DMS 273 treated with DMSO at 0.1 percent for 48 hours (cell line): ENCODE results near the gene CHTOP.
"Not testable (repeated sequence)": the region's sequence is repeated elsewhere in the genome, so short reads cannot be mapped to it uniquely, and the experiment has no call there.

ENCODE experiments used
- DNase-seq: peaks from one replicate; lab custom pipeline; 2025; lab: John Stamatoyannopoulos, UW

CHTOP gene

DNA sequence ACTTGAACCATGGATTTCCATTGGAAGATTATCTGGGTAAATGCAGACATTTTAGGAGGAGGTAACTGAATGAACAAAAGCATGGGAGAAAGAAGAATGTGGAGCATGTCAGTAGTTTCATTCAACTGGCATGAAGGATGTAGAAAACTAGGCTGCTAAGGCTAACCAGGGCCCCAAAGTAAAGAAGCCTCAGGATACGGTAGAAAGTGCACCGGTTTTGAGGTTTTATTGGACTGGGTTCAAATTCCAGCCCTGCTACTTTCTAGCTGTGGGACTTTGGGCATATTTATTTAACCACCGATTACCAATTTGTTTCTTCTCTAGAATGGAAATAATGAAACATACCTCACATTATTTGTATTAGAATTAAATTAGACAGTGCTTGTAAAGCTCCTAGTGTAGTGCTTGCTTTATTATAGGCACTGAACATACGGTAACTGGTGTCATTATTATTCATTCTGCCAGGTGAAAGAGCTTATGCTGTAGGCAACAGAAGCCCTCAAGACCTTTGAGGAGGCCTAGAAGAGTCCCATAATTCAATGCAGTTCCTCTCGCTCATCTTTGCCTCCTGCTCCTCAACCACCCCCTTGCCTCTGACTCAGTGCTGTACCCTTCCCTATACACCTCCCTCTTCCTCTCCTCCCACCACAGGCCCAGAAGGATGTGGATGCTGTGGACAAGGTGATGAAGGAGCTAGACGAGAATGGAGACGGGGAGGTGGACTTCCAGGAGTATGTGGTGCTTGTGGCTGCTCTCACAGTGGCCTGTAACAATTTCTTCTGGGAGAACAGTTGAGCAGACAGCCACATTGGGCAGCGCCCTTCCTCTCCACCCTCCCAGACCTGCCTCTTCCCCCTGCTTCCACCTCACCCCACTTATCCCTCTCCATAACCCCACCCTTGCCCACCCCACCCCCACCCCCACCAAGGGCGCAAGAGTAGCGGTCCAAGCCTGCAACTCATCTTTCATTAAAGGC is 2.5 kb upstream of the CHTOP start:
- DNase-seq, result no peak

DNA sequence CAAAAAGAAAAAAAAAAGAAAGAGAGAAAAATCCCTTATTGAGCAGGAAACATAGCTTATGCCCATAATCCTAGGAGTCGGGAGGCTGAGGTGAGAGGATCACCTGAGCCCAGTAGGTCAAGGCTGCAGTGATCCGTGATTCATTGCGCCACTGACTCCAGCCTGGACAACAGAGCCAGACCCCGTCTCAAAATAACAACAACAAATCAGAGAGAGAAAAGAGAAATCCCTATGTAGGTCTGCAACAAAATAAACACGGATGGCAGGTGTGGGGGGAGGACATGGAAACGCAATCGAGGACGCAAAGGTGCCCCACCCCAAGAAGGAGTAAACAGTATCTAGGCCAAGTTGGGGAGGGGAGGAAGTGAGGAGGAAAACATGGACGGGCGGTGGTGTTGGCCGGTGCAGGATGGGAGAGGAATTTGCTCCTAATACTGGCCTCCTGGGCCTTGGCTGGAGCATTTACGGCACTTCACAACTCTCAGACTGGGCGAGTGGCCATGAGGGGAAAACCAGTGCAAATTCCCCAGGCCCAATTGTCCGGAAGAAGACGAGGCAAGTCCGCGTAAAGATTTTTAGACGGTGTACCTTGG is 609 bp upstream of the CHTOP start:
- no peak for DNase-seq

DNA sequence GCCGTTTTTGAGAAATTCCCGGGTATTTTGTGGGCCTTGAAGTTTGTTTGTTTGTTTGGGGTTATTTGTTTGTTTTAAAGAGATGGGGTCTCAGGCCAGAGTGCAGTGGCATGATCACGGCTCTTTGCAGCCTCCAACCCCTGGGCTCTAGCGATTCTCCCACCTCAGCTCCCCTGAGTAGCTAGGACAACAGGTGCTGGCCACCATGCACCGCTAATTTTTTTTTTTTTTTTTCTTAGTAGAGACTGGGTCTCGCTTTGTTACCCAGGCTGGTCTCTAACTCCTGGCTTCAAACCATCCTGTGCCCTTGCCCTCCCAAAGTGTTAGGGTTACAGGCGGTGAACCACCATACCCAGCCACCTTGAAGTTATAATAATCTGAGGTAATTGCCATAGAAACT is 2.0 kb downstream of the CHTOP start:
- no peak for DNase-seq

DNA sequence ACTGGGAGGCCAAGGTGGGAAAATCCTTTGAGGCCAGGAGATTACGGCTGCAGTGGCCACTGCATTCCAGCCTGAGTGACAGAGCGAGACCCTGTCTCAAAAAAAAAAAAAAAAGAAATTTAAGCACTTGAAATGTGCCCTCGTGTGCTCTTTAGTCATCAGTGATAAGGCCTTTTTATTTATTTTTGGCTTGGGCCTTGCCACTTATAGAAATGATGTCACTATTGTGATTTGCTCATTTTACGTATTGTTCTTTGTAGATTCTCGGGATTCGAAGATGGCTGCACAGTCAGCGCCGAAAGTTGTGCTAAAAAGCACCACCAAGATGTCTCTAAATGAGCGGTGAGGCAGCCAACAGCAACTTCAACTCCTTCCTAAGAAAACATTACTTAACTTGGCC is 2.4 kb downstream of the CHTOP start:
- no peak for DNase-seq

- no peak for DNase-seq
Observed at GRCh38 chr1:153638261-153638660, 4.4 kb downstream of the CHTOP start.

DNA sequence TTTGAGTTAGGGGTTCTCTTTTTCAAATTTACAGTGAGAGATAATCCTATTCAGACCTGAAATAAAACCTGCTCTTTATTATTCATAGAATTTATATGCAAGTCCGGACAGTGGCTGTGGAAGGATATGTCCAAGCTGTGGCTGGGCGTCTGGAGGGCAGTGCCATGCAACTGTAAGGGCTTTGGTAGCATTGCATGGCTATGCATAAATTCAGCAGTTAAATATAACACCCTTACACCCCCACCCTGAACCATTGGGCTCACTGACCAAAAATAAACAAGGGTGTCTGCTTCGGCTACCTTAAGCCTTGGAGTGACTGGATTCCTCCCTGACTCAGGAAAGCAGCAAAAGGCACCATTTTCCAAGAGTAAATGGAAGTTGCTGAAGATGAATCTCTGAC is 5.4 kb downstream of the CHTOP start:
- no peak for DNase-seq

GRCh38 chr1:153640213-153640612 is 6.3 kb downstream of the CHTOP start:
- DNase-seq, result not testable (repeated sequence)

DNA sequence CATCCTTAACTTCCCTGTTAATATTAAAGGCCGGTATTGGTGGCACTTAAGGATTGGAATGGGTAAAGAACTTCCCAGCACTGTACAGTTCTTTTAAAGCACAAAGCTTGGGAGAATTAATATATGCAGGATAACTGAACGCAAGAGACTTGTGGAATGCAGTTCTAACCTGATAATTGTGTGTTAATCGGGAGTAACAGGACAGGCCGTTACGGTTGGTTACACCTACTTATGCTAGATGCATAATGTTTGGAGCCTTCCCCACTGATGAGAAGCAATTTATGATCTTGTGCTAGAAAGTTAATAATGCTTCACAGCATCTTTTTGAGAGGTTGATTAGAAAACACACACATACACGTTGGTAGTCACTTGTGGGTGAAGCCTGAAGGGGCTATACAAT is 7.0 kb downstream of the CHTOP start:
- no peak for DNase-seq

GRCh38 chr1:153642161-153642560 is 8.3 kb downstream of the CHTOP start:
- DNase-seq, result no peak

- no peak for DNase-seq
Observed at GRCh38 chr1:153643100-153643499, 9.2 kb downstream of the CHTOP start.

GRCh38 chr1:153643816-153644215 is 9.9 kb downstream of the CHTOP start:
- DNase-seq, result no peak

- DNase-seq, result no peak
Observed at GRCh38 chr1:153646672-153647345, 12.9 kb downstream of the CHTOP start.

DNA sequence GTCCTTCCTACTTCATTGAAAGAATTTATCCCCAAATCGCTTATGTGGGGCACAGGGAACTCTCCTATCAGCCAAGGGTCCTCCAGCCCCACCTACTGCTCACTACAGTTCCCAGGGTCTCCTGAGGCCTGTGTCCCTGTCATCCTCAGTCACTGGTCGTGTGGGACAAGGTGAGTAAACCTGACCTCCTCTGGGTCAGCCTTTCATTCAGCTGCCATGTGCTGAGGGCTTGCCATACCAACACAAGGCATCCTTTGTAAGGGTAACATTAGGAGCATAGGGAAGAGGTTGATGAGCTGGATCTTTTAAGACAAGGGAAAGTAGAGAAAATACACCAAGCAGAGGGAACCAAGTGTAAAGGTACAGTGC is 13.5 kb downstream of the CHTOP start:
- DNase-seq, result no peak

GRCh38 chr1:153648000-153648643 is 14.3 kb downstream of the CHTOP start:
- DNase-seq, result no peak

DNA sequence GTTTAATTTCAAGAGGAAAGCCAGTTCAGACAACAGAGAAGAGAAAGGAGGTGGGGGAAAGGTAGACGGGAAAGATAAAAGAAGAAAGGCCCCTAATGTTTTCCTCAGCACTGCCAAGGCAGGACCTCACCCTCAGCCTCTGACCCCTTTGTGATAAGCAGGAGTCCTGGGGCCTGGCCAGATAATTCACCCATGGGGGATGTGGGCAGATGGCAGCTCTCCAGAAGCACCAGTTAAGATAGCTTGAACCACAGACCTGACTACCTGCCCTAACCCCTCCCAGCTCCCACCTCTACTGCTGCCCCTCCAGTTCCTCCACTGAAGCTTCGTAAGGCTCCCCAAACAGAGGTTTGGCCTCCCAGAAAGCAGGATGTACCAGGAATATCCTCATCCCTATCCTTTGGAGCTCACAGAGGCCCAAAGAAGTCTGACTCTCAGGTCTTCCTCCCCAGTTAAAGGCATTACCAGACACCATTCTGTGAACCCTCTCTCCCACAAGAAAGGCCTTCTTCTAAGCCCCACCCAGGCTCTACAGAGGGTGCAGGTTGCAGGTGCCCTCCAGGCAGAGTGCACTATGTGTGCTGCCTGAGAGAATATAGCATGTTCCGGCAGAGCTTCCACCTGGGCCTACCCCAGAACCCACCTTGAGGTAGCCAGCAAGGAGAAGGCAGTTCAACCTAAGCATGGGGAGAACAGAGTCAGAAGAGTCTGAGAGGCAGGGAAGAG is 15.4 kb downstream of the CHTOP start:
- DNase-seq, result no peak

DNA sequence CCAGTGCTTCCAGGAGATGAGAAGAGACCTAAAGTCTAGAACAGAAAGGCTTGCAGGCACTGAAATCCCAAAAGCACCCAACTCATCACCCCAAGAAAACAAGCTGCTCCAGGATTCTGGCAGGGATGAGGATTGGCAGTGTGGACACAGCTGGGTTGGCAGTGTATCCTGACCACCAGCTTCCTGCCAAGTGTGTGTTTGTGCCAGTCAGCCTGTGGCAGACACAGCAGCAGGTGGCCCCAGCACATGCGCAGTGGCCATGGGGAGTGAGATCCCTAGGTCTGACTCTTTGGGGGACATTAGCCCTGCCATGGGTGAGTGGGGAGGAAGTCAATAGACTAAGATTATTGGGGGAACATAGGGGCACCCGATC is 16.0 kb downstream of the CHTOP start:
- DNase-seq, result no peak

GRCh38 chr1:153651771-153652170 is 17.9 kb downstream of the CHTOP start:
- DNase-seq, result no peak

DNA sequence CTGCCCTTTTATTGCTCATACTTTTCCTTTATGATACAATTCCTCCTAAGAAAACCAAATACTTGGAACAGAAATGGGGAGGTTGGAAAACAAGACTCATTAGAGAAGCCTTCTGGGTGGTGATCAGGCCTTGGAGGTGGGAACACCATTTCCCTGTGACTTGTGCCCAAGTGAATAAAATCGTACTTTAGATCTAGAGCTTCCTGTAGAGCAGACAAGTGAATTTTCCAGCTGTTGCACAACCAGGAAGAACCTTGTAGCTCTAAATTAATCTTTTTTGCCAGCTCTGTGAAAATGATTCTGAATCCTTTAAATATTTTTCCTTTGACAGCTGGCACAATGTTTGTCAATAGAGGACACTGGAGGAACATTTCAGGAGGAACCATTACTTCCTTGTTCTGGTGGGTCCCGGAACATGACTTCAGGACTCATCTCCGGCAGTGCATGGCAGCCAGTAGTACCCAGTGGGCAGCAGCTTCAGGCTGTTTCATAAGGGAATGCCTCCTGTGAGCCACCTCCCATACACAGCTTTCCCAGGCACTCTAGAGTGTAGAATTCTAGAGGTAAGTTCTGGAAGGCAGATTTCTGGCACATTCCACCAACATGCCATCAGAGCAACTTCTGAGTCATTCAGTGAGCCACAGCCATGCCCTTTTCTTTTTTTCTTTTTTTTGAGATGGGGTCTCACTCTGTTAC is 19.1 kb downstream of the CHTOP start:
- no peak for DNase-seq

- no peak for DNase-seq
Observed at GRCh38 chr1:153655333-153655732, 21.5 kb downstream of the CHTOP start.

DNA sequence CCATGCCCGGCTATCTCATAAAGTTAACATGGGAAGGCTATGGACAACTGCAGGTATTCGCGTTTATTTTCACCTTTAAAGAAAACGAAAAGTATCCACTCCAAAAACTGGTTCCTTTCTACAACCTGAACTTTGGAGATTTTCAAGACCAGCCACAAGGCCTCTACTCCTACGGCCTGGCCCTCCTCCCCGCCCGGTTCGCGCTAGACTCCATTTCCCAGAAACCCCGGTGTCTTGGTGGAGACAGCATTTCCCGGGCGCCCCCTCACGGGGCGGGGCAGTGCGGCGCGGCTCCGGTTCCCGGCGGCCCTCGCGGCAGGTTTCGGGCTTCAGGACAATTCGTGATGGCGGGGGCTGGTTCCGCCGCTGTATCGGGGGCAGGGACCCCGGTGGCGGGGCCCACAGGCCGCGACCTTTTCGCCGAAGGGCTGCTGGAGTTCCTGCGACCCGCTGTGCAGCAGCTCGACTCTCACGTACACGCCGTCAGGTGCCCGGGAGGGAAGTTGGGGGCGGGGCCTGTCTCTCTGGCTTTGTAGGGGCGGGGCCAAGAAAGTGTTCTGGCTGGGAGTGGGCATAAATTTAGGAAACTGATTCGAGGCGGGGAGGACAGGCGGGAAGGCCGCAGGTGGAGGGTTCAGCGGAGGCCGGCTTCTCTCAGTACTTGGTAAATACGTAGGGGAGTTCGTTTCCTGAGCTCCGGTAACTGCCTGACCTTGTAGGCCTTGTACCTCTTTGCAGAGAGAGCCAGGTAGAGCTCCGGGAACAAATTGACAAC is 24.7 kb downstream of the CHTOP start, which contains the start of gene SNAPIN:
Gene SNAPIN (plus strand): TSS at position 304 of the 775 bp plus-strand sequence. CDS start 41 bp downstream, at position 345.
- DNase-seq, result peak; percentile 83
